Measurements from ENCODE around the gene RIPK1.

The RIPK1 gene

DNA sequence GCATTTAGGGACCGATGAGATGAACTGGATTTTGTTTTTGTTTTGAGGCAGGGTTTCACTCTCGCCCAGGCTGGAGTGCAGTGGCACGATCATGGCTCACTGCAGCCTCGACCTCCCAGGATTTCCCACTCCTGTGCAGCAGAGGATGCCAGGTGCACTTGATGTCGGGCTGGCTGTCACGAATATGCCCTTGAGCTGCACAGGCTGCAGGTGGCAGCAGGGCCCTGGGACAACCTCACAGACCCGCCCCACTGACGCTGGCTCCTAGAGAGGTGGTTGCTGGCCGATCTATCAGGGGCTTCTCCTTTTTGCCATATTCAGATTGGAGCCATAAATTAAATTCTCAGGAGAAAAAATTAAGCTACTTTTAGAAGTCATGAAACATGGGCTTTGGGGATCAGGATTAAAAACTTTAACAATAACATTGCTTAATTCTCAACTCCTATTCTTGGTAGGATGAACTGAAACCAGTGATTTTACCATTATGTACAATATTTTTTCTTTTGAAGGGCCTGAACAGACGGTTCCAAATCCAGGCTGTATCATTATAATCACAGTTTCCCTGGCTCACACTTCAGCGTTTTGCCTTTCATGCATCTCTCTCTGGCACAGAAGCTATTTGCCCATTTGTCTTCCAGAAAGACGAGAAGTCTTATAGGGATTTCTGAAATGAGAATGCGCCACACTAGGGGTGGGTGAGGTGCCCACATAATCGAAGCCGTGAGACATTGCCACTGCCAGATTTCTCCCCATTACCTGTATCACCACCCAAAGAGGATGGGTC is 36.2 kb upstream of the RIPK1 start:
- 74 to 80% methylated on average over 8 to 10 of the region's 15 CpGs for WGBS, 2 experiments (ENCODE audit: insufficient coverage in 2 of 2)
- Histone ChIP-seq H3K4me1 (ENCODE audit: control insufficient read depth, insufficient read depth, low read length, poor library complexity, severe bottlenecking) (peaks cover 4% of the 10 kb centered on the region), H3K27ac (ENCODE audit: low read depth, low read length, severe bottlenecking) (no peak overlapping the region), H3K36me3 (ENCODE audit: control insufficient read depth, insufficient read depth, low read length) (no peaks in the 10 kb centered on the region), H3K9me3 (ENCODE audit: control insufficient read depth, low read length) (no peaks in the 10 kb centered on the region), H3K4me3 (ENCODE audit: extremely low read depth, insufficient read depth, low read length, poor library complexity, severe bottlenecking) (no peak overlapping the region)

GRCh38 chr6:3032986-3033385 is 35.3 kb upstream of the RIPK1 start:
- WGBS, 2 experiments (ENCODE audit: insufficient coverage in 2 of 2): 83 to 100% methylated on average over 2 to 3 of the region's 3 CpGs
- H3K36me3 ChIP-seq (ENCODE audit: control insufficient read depth, insufficient read depth, low read length): no peaks in the 10 kb centered on the region
- no peak overlapping the region for H3K4me3 ChIP-seq (ENCODE audit: extremely low read depth, insufficient read depth, low read length, poor library complexity, severe bottlenecking)
- H3K4me1 ChIP-seq (ENCODE audit: control insufficient read depth, insufficient read depth, low read length, poor library complexity, severe bottlenecking): no peaks in the 10 kb centered on the region
- H3K9me3 ChIP-seq (ENCODE audit: control insufficient read depth, low read length): no peaks in the 10 kb centered on the region
- no peak overlapping the region for H3K27ac ChIP-seq (ENCODE audit: low read depth, low read length, severe bottlenecking)

- WGBS, 2 experiments (ENCODE audit: insufficient coverage in 2 of 2): 83 to 100% methylated on average over 2 of the region's 5 CpGs
- no peak overlapping the region for H3K27ac ChIP-seq (ENCODE audit: low read depth, low read length, severe bottlenecking)
- no peaks in the 10 kb centered on the region for H3K9me3 ChIP-seq (ENCODE audit: control insufficient read depth, low read length)
- no peaks in the 10 kb centered on the region for H3K36me3 ChIP-seq (ENCODE audit: control insufficient read depth, insufficient read depth, low read length)
- H3K4me3 ChIP-seq (ENCODE audit: extremely low read depth, insufficient read depth, low read length, poor library complexity, severe bottlenecking): no peak overlapping the region
- H3K4me1 ChIP-seq (ENCODE audit: control insufficient read depth, insufficient read depth, low read length, poor library complexity, severe bottlenecking): no peaks in the 10 kb centered on the region
Measured at GRCh38 chr6:3033652-3034051, 34.6 kb upstream of the RIPK1 start.

DNA sequence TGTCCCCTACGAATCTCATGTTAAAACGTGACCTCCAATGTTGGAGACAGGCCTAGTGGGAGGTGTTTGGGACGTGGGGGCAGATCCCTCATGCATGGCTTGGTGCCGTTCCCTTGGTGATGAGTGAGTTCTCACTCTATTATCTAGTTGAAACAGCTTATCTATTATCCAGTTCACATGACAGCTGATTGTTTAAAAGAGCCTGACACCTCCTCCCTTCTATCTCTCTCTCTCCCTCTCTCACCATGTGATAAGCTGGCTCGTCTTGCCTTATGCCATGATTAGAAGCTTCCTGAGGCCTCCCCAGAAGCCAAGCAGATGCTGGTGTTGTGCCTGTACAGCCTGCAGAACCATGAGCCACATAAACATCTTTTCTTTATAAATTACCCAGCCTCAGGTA is 32.9 kb upstream of the RIPK1 start:
- Histone ChIP-seq H3K9me3 (ENCODE audit: control insufficient read depth, low read length) (no peaks in the 10 kb centered on the region), H3K4me3 (ENCODE audit: extremely low read depth, insufficient read depth, low read length, poor library complexity, severe bottlenecking) (no peak overlapping the region), H3K36me3 (ENCODE audit: control insufficient read depth, insufficient read depth, low read length) (no peaks in the 10 kb centered on the region), H3K4me1 (ENCODE audit: control insufficient read depth, insufficient read depth, low read length, poor library complexity, severe bottlenecking) (no peaks in the 10 kb centered on the region), H3K27ac (ENCODE audit: low read depth, low read length, severe bottlenecking) (no peak overlapping the region)
- 65 to 87% methylated on average over 3 to 5 of the region's 5 CpGs for whole genome bisulfite sequencing, 2 experiments (ENCODE audit: insufficient coverage in 2 of 2)

GRCh38 chr6:3036861-3037637 is 31.2 kb upstream of the RIPK1 start:
- Histone ChIP-seq H3K4me3 (ENCODE audit: extremely low read depth, insufficient read depth, low read length, poor library complexity, severe bottlenecking) (no peak overlapping the region), H3K4me1 (ENCODE audit: control insufficient read depth, insufficient read depth, low read length, poor library complexity, severe bottlenecking) (no peaks in the 10 kb centered on the region), H3K36me3 (ENCODE audit: control insufficient read depth, insufficient read depth, low read length) (no peaks in the 10 kb centered on the region), H3K27ac (ENCODE audit: low read depth, low read length, severe bottlenecking) (no peak overlapping the region), H3K9me3 (ENCODE audit: control insufficient read depth, low read length) (no peaks in the 10 kb centered on the region)
- 88 to 90% methylated on average over 18 to 19 of the region's 19 CpGs for WGBS, 2 experiments (ENCODE audit: insufficient coverage in 2 of 2)

DNA sequence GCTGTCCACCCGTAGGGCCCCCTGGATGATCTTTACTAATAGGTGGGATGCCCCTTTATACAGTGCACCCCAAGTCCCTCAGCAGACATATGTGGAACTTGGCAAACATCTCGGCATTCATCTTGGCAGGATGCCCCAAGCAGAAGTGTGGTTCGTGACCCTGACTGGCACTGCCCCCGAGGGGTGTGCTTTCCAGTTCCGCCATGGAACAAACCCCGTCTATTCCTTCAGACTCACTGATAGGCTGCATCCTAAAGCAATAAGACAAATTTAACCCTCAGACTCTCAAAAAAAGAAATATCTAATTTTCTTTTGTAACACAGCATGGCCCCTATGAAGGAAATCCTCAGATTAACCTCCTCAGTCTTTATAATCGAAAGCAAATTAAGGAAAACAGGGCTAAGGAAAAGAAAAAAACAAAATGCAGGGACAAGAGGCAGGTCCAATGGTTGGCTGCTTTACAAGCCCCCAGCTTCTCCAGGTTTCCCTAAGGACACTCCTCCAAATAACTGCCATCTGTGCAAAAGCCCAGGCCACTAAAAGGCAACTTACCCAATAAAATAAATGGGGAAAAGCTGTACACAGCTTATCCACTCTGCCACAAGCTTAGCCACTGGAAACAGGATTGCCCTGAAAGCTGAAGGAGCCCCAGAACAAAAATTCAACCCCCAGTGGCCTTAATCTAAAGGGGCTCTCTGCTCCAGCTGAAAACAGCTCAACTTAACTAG is 30.5 kb upstream of the RIPK1 start:
- Histone ChIP-seq H3K4me3 (ENCODE audit: extremely low read depth, insufficient read depth, low read length, poor library complexity, severe bottlenecking) (no peak overlapping the region), H3K36me3 (ENCODE audit: control insufficient read depth, insufficient read depth, low read length) (no peaks in the 10 kb centered on the region), H3K27ac (ENCODE audit: low read depth, low read length, severe bottlenecking) (no peak overlapping the region), H3K9me3 (ENCODE audit: control insufficient read depth, low read length) (no peaks in the 10 kb centered on the region), H3K4me1 (ENCODE audit: control insufficient read depth, insufficient read depth, low read length, poor library complexity, severe bottlenecking) (no peaks in the 10 kb centered on the region)
- WGBS, 2 experiments (ENCODE audit: insufficient coverage in 2 of 2): 87% methylated on average over 4 to 5 of the region's 7 CpGs

DNA sequence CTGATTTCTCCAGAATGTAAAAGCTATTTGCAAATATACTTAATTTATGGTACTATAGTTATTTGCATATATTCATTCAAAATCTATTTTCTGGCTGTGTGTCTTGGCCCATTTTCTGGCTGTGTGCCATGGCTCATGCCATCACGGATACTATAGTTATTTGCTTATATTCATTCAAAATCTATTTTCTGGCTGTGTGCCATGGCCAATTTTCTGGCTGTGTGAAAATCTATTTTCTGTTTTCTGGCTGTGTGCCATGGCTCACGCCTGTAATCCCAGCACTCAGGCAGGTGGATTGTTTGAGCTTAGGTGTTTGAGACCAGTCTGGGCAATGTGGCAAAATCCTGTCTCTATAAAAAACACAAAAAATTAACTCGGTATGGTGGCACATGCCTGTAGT is 28.9 kb upstream of the RIPK1 start:
- Histone ChIP-seq H3K4me3 (ENCODE audit: extremely low read depth, insufficient read depth, low read length, poor library complexity, severe bottlenecking) (no peak overlapping the region), H3K27ac (ENCODE audit: low read depth, low read length, severe bottlenecking) (no peak overlapping the region), H3K4me1 (ENCODE audit: control insufficient read depth, insufficient read depth, low read length, poor library complexity, severe bottlenecking) (no peaks in the 10 kb centered on the region), H3K36me3 (ENCODE audit: control insufficient read depth, insufficient read depth, low read length) (no peaks in the 10 kb centered on the region), H3K9me3 (ENCODE audit: control insufficient read depth, low read length) (no peaks in the 10 kb centered on the region)
- WGBS, 2 experiments (ENCODE audit: insufficient coverage in 2 of 2): 100% methylated on average over 1 of the region's 3 CpGs; no CpG with 5 or more reads in 1 of the 2 experiments

- 100% methylated on average over 2 of the region's 3 CpGs; no CpG with 5 or more reads in 1 of the 2 experiments for WGBS, 2 experiments (ENCODE audit: insufficient coverage in 2 of 2)
- Histone ChIP-seq H3K27ac (ENCODE audit: low read depth, low read length, severe bottlenecking) (no peak overlapping the region), H3K36me3 (ENCODE audit: control insufficient read depth, insufficient read depth, low read length) (no peaks in the 10 kb centered on the region), H3K4me1 (ENCODE audit: control insufficient read depth, insufficient read depth, low read length, poor library complexity, severe bottlenecking) (no peaks in the 10 kb centered on the region), H3K4me3 (ENCODE audit: extremely low read depth, insufficient read depth, low read length, poor library complexity, severe bottlenecking) (no peak overlapping the region), H3K9me3 (ENCODE audit: control insufficient read depth, low read length) (no peaks in the 10 kb centered on the region)
Measured at GRCh38 chr6:3041147-3041546, 27.1 kb upstream of the RIPK1 start.

DNA sequence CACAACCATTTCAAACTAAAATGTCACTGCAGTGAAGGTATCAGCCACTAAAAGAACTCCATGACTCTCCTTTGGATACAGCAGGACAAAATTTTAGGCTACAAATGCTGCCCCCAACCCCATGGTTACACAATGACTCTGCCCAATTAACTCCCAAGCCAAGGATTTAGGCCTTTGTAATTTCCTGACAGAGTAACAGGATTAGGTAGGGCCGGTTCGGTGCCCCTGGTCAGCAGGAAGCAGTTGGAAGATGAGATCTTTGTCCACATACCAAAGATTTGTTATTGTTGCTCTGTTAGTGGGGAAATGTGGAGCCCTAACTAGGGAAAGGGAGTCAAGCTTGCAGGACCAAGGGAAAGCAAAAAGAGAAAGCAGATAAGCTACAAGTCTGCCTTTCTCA is 26.7 kb upstream of the RIPK1 start:
- 25 to 67% methylated on average over 2 of the region's 2 CpGs for WGBS, 2 experiments (ENCODE audit: insufficient coverage in 2 of 2)
- no peak overlapping the region for H3K4me3 ChIP-seq (ENCODE audit: extremely low read depth, insufficient read depth, low read length, poor library complexity, severe bottlenecking)

GRCh38 chr6:3045369-3045768 is 22.9 kb upstream of the RIPK1 start:
- Histone ChIP-seq H3K4me3 (ENCODE audit: extremely low read depth, insufficient read depth, low read length, poor library complexity, severe bottlenecking) (no peak overlapping the region), H3K36me3 (ENCODE audit: control insufficient read depth, insufficient read depth, low read length) (no peaks in the 10 kb centered on the region), H3K4me1 (ENCODE audit: control insufficient read depth, insufficient read depth, low read length, poor library complexity, severe bottlenecking) (no peaks in the 10 kb centered on the region), H3K27ac (ENCODE audit: low read depth, low read length, severe bottlenecking) (no peak overlapping the region), H3K9me3 (ENCODE audit: control insufficient read depth, low read length) (no peaks in the 10 kb centered on the region)
- WGBS, 2 experiments (ENCODE audit: insufficient coverage in 2 of 2): 85 to 91% methylated on average over 4 of the region's 5 CpGs

More for the DNA sequence above, 26.7 kb upstream of the RIPK1 start:
- no peaks in the 10 kb centered on the region for H3K4me1 ChIP-seq (ENCODE audit: control insufficient read depth, insufficient read depth, low read length, poor library complexity, severe bottlenecking)
- no peaks in the 10 kb centered on the region for H3K9me3 ChIP-seq (ENCODE audit: control insufficient read depth, low read length)
- peak overlapping the region; percentile 33 for H3K27ac ChIP-seq (ENCODE audit: low read depth, low read length, severe bottlenecking)
- H3K36me3 ChIP-seq (ENCODE audit: control insufficient read depth, insufficient read depth, low read length): no peaks in the 10 kb centered on the region

Measured in mesodermal cell (in vitro differentiated cells).